Activated CD4-positive, alpha-beta T cell treated with anti-CD3 and anti-CD28 coated beads for 36 hours (primary cell): ENCODE measurements around the gene CD300LG. TPM values are rescaled to one million over a fixed set of nuclear protein-coding genes. Genes with fewer than 3 reads are reported as not detected.

Source experiments
- ATAC-seq: fragments of 200-7000 bp; cut with Tn5 transposase; one replicate; pipeline ENCODE4 v1.10.0; 2021; ENCODE audit warnings: mild to moderate bottlenecking, moderate library complexity
- CTCF ChIA-PET: fragments of 350-600 bp; sonication (Branson Sonifier 250); formaldehyde crosslinking; loops from one replicate; lab custom pipeline; 2021; ENCODE audit warnings: antibody characterized with exemption; lab: Charles Lee
- POLR2A ChIA-PET: fragments of 350-600 bp; sonication (Branson Sonifier 250); formaldehyde crosslinking; loops from one replicate; lab custom pipeline; 2021; ENCODE audit warnings: antibody characterized with exemption, inconsistent platforms; lab: Charles Lee
- DNase-seq: peaks from one replicate; pipeline ENCODE4 v3.0.0-alpha.2; 2020
- H3K27ac Mint-ChIP-seq: one replicate; pipeline ENCODE4 v1.8.0; 2021; ENCODE audit warnings: mixed read lengths
- H3K27me3 Mint-ChIP-seq: one replicate; pipeline ENCODE4 v1.8.0; 2021; ENCODE audit warnings: mixed read lengths
- H3K36me3 Mint-ChIP-seq: one replicate; pipeline ENCODE4 v1.8.0; 2021; ENCODE audit warnings: low read depth, mixed read lengths
- H3K4me1 Mint-ChIP-seq: one replicate; pipeline ENCODE4 v1.8.0; 2021; ENCODE audit warnings: mixed read lengths
- H3K4me3 Mint-ChIP-seq: one replicate; pipeline ENCODE4 v1.8.0; 2021; ENCODE audit warnings: mild to moderate bottlenecking, moderate library complexity, mixed read lengths
- H3K9me3 Mint-ChIP-seq: one replicate; pipeline ENCODE4 v1.8.0; 2021; ENCODE audit warnings: low read depth, mixed read lengths
- intact Hi-C, 2 experiments: fragments of 100-400 bp; cut with DNase I in 1 of 2; cut with micrococcal nuclease in 1 of 2; formaldehyde crosslinking; loops; one replicate each; pipeline versions ENCODE4 v1.14.2 to v1.15.1; 2022 to 2024; cut with DNase I, micrococcal nuclease
- total RNA-seq, 2 experiments: library from RNA; stranded (reverse); gene quantifications; one replicate each; pipeline ENCODE4 v1.2.3, GENCODE V29; 2021

The CD300LG gene
- total RNA-seq, 2 experiments from 2014 or later, result not detected

DNA sequence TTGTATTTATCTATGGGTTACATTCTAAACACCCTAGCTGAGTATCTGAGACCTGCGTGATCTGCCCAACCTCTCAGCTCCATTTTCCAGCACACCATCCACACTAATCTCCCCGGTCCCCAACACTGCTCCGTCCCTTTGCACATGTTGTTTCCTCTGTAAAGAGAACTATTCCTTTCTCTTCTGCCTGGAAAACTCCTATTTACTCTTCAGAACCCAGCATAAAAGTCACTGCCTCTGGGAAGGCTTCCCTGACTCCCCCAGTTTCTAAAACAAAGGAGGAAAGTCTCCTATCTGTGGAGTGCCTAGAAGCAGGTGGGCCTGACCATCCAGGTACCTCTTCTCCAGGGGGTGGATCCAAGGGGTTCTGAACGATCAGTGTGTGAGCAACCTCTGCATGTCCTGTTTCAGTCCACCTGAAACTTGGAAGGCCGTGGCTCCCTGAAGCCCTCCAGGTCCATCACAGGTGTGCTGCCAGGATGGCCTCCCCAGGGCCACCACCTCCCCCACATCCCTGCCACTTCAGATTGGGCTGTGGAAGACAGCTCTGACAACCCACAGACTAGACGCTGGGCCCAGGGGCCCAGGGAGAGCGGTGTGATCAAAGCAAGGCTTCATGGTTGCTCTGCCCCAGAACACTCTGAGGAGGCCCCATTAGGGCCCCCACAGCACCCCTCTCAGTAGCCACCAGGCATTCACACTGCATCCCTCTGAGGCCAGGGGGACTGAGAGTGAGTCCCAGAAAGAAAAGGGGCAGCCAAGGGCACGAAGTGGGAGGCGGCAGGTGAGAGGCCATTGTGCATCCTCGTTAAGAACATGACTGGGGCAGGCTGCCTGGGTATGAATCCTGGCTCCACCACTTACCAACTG lies 34.3 kb upstream of the CD300LG start:
- H3K4me1 Mint-ChIP-seq, result no peaks in the 10 kb centered on the region
- H3K4me3 Mint-ChIP-seq, result no peak overlapping the region
- H3K27ac Mint-ChIP-seq, result no peak overlapping the region
- DNase-seq (no peak), ATAC-seq (no peak)
- intact Hi-C loops, result no loop called here
- H3K9me3 Mint-ChIP-seq, result no peaks in the 10 kb centered on the region
- no peaks in the 10 kb centered on the region for H3K36me3 Mint-ChIP-seq
- no peaks in the 10 kb centered on the region for H3K27me3 Mint-ChIP-seq
- ChIA-PET CTCF (interaction anchor here (0.7 kb wide), 1 partner anchor 34 kb away, joined by 3 read pairs; no protein-coding TSS in a partner anchor), POLR2A (no interaction called here)

GRCh38 chr17:43813386-43813785 lies 33.6 kb upstream of the CD300LG start:
- ATAC-seq, result no peak
- DNase-seq, result no peak
- H3K27me3 Mint-ChIP-seq, result no peaks in the 10 kb centered on the region
- H3K9me3 Mint-ChIP-seq, result no peaks in the 10 kb centered on the region
- ChIA-PET CTCF (interaction anchor here (0.7 kb wide), 1 partner anchor 33 kb away, joined by 3 read pairs; no protein-coding TSS in a partner anchor), POLR2A (no interaction called here)
- H3K4me1 Mint-ChIP-seq, result no peaks in the 10 kb centered on the region
- intact Hi-C loops, result no loop called here
- no peak overlapping the region for H3K4me3 Mint-ChIP-seq
- H3K27ac Mint-ChIP-seq, result no peak overlapping the region
- no peaks in the 10 kb centered on the region for H3K36me3 Mint-ChIP-seq

DNA sequence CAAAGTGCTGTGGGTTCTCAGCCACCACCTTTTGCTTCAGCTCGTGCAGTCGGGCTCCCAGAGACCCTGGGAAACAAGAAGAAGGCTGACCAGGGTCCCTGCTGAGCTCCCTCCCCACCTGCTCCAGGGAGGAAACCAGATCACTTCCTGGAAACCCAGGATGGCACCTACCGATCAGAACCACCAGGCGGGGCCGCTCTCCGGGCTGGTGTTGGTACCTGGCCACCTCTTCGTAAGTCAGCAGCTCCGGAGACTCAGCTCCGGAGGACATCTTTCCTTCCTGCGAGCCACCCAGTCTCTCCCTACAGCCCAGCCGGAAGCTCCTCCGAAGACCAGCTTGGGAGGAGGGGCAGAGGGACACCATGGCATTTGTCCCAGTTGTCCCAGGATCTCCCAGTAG lies 33.0 kb upstream of the CD300LG start:
- CTCF ChIA-PET, result no interaction called here
- Mint-ChIP-seq H3K36me3 (no peaks in the 10 kb centered on the region), H3K4me1 (no peaks in the 10 kb centered on the region), H3K27ac (no peak overlapping the region), H3K27me3 (no peaks in the 10 kb centered on the region), H3K9me3 (no peaks in the 10 kb centered on the region), H3K4me3 (no peak overlapping the region)
- POLR2A ChIA-PET, result no interaction called here
- intact Hi-C loops, result no loop called here
- DNase-seq (no peak), ATAC-seq (no peak)

- ATAC-seq, result no peak
- intact Hi-C loops, result no loop called here
- POLR2A ChIA-PET, result no interaction called here
- Mint-ChIP-seq H3K4me3 (no peak overlapping the region), H3K9me3 (no peaks in the 10 kb centered on the region), H3K27me3 (no peaks in the 10 kb centered on the region), H3K27ac (no peak overlapping the region), H3K36me3 (no peaks in the 10 kb centered on the region), H3K4me1 (no peaks in the 10 kb centered on the region)
- no peak for DNase-seq
- CTCF ChIA-PET, result interaction anchor here (1.3 kb wide), 1 partner anchor 31 kb away, joined by 4 read pairs; no protein-coding TSS in a partner anchor
Measured at GRCh38 chr17:43814714-43815113, 32.3 kb upstream of the CD300LG start.

DNA sequence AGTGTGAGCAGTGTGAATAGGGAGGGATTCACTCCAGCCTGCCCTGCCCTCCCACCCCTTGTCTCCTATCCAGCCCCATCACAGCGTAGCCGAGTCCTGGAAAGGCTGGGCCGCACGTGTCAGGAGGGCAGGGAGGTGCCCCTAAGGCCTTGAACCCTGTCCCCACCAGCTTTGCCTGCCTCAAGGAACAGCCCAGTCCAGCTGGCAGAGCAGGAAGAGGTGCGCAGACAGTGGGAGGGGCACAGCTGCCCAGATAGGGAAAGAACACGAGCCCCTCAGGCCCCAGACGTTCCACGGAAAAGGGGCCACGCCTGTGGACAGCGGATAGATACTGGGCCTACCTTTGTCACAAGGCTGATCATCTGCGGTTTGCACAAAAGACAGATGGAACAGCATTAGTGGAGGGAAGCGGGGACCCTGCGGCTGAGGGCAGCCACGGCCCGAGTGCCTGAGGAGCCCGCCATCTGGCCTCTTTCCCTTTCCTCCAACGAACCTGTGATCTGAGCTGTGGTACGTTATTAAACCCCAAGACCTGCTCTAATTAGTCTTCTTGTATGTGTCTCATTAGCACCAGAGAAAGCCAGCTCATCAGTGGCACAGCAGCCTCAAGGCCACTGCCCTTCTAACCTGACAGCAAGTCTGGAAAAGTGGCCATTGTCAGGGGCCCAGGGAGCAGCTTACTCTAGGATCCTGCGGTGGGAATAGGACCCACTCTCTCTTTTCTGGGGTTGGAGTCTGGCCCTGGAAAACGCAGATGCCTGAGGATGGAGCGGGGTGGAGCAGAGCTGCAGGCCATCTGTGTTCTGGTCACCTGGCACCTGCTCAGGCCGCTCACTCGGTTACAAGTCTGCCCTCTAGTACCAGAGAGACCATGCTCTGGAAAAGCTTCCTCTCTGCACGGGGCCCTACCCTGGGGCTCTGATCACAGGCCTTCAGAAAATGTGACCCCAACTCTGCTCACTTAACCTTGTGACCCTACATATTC lies 30.3 kb upstream of the CD300LG start:
- Mint-ChIP-seq H3K4me3 (no peak overlapping the region), H3K27me3 (no peaks in the 10 kb centered on the region), H3K4me1 (no peaks in the 10 kb centered on the region), H3K36me3 (no peaks in the 10 kb centered on the region), H3K9me3 (no peaks in the 10 kb centered on the region), H3K27ac (no peak overlapping the region)
- ATAC-seq (no peak), DNase-seq (no peak)
- ChIA-PET POLR2A (no interaction called here), CTCF (no interaction called here)
- intact Hi-C loops, result no loop called here

- Mint-ChIP-seq H3K27ac (no peak overlapping the region), H3K36me3 (no peaks in the 10 kb centered on the region), H3K4me3 (no peak overlapping the region), H3K4me1 (no peaks in the 10 kb centered on the region), H3K27me3 (no peaks in the 10 kb centered on the region), H3K9me3 (no peaks in the 10 kb centered on the region)
- DNase-seq (no peak), ATAC-seq (no peak)
- CTCF ChIA-PET, result interaction anchor here (0.6 to 1.6 kb wide), 2 partner anchors 29 to 60 kb away, joined by 3 to 6 read pairs; partner anchors contain the start of gene CD300LG
- intact Hi-C loops, result no loop called here
- POLR2A ChIA-PET, result no interaction called here
Measured at GRCh38 chr17:43817826-43818225, 29.1 kb upstream of the CD300LG start.

DNA sequence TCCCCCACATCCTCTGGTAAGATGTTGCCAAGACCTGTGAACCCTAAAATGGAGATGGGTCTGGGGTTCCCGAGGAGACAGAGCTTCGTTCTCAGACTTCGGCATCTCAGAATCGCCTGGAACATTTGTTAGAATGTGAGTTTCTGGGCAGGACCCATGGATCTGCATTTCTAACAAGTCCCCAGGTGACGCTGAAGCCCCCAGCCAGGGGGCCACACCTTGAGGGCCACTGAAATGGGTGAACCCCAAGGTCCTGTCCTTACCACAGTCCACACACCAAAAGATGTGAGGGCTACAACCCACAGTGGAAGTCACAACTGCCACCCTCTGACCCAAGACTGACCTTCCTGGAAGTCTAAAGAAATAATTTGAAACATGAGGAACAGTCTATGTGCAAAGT lies 28.0 kb upstream of the CD300LG start:
- H3K9me3 Mint-ChIP-seq, result no peaks in the 10 kb centered on the region
- POLR2A ChIA-PET, result no interaction called here
- H3K27me3 Mint-ChIP-seq, result no peaks in the 10 kb centered on the region
- intact Hi-C loops, result no loop called here
- CTCF ChIA-PET, result interaction anchor here (1.0 to 1.6 kb wide), 4 partner anchors 10 to 31 kb away, joined by 3 to 6 read pairs (median 4); partner anchors contain the start of gene CD300LG
- no peak for DNase-seq
- no peaks in the 10 kb centered on the region for H3K36me3 Mint-ChIP-seq
- H3K4me1 Mint-ChIP-seq, result no peaks in the 10 kb centered on the region
- ATAC-seq, result no peak
- no peak overlapping the region for H3K27ac Mint-ChIP-seq
- H3K4me3 Mint-ChIP-seq, result no peak overlapping the region

DNA sequence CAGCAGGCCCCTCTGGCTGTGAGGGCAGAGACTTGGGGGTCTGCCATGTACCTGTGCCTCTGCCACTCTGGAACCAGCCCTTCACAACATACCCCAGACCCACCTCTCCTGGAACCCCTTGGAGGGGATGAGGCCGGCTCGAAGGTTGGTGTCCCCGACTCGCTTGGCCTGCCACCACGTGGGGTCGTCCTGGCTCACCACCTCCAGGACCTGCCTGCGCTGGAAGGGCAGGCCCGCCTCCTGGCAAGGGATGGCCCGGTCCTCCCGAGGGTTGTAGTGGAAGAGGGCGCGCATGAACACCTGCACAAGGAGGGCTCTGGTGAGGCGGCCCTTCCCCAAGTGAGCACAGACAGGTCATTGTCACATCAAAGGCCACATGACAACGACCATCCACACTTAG lies 26.2 kb upstream of the CD300LG start:
- CTCF ChIA-PET, result interaction anchor here (1.1 kb wide), 1 partner anchor 58 kb away, joined by 3 read pairs; no protein-coding TSS in a partner anchor
- intact Hi-C loops, result no loop called here
- DNase-seq (no peak), ATAC-seq (no peak)
- POLR2A ChIA-PET, result no interaction called here
- Mint-ChIP-seq H3K27ac (no peak overlapping the region), H3K4me3 (no peak overlapping the region), H3K9me3 (no peaks in the 10 kb centered on the region), H3K27me3 (no peaks in the 10 kb centered on the region), H3K4me1 (no peaks in the 10 kb centered on the region), H3K36me3 (no peaks in the 10 kb centered on the region)

- Mint-ChIP-seq H3K4me3 (no peak overlapping the region), H3K36me3 (no peaks in the 10 kb centered on the region), H3K9me3 (no peaks in the 10 kb centered on the region), H3K27ac (no peak overlapping the region), H3K4me1 (no peaks in the 10 kb centered on the region), H3K27me3 (no peaks in the 10 kb centered on the region)
- ChIA-PET CTCF (interaction anchor here (1.1 kb wide), 1 partner anchor 125 kb away, joined by 4 read pairs; no protein-coding TSS in a partner anchor), POLR2A (no interaction called here)
- DNase-seq (no peak), ATAC-seq (no peak)
- intact Hi-C loops, result no loop called here
Measured at GRCh38 chr17:43822570-43823190, 24.3 kb upstream of the CD300LG start.

DNA sequence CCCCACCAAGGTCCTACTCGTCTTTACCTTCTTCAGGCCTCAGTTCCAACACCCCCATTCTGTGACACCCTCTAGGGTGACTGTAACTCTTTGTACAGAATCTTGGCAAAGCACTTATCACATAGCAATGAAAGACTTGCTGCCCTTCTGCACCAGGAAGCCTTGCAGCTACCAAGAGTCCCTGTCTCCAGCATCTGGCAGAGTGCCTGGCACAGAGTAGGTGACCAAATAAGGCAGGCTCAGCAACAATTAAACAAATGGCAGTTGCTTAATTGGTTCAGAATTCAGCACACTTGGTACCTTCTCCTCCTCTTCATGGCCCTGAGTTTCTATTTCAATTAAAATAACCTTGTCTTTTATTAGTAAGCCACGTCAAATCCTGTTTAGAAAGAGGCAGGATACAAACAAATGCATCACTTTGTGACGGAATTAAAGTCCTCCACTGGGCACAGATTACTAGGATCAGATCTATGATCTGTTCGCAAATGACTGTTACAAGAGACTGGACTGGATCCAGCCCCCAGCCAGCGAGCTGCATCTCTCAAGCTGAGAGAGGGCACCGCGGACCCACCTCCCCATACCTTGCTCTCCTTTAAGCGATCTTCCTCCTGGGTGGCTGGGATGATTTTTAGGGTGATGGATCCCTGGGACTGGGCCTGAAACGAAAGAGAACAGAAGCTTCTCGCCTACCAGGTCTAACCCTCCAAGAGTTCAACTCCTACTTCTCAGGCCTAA lies 23.5 kb upstream of the CD300LG start:
- Mint-ChIP-seq H3K36me3 (no peaks in the 10 kb centered on the region), H3K27me3 (no peaks in the 10 kb centered on the region), H3K9me3 (no peaks in the 10 kb centered on the region), H3K4me3 (no peak overlapping the region), H3K27ac (no peak overlapping the region), H3K4me1 (no peaks in the 10 kb centered on the region)
- ATAC-seq (no peak), DNase-seq (no peak)
- intact Hi-C loops, result no loop called here
- CTCF ChIA-PET, result interaction anchor here (1.5 kb wide), 1 partner anchor 22 kb away, joined by 3 read pairs; no protein-coding TSS in a partner anchor
- POLR2A ChIA-PET, result no interaction called here
